Endothelial cell of umbilical vein (primary cell): Measurements from ENCODE around the gene SKI. TPM values are rescaled to one million over a fixed set of nuclear protein-coding genes. Genes with fewer than 3 reads are reported as not detected.

Source experiments
- BruUV-seq: library from RNA; stranded (reverse); fragments of 400-500 nt; replicated peaks from 2 replicates; lab custom pipeline; 2021; lab: Mats Ljungman, UMichigan
- CTCF ChIA-PET: fragments of 300-600, 350-600 bp; sonication (Branson Sonifier 250); formaldehyde crosslinking; loops from one replicate; lab custom pipeline; 2021; ENCODE audit warnings: antibody characterized with exemption, inconsistent platforms; lab: Charles Lee
- POLR2A ChIA-PET: fragments of 300-600, 350-600 bp; sonication (Branson Sonifier 250); formaldehyde crosslinking; loops from one replicate; lab custom pipeline; 2021; ENCODE audit warnings: antibody characterized with exemption, inconsistent platforms; lab: Charles Lee
- DNase-seq: peaks from one replicate; pipeline ENCODE4 v3.0.0-alpha.2; 2011; ENCODE audit warnings: low read depth, low spot score
- FAIRE-seq: peaks from 2 replicates; lab custom pipeline; 2011; peaks lifted over from hg19 to GRCh38; lab: Jason Lieb, UNC
- H2AFZ ChIP-seq: 2 replicates; pipeline ENCODE4 v1.6.0; 2012; ENCODE audit warnings: low read depth, low read length, control low read depth, inconsistent platforms
- H3K27ac ChIP-seq: 2 replicates; pipeline ENCODE4 v1.5.1; 2011; ENCODE audit warnings: low read depth, mild to moderate bottlenecking, control low read depth, low read length, moderate library complexity; ENCODE audit not compliant: insufficient read depth
- H3K27me3 ChIP-seq, 2 experiments: 2 replicates each; pipeline versions ENCODE4 v1.6.0 to v1.6.1; 2011; ENCODE audit warnings: low read length in 2 of 2, mixed read lengths in 1 of 2; ENCODE audit not compliant: control insufficient read depth in 2 of 2, insufficient read depth in 2 of 2
- H3K36me3 ChIP-seq, 2 experiments: 2 replicates in 1 of 2; 3 replicates in 1 of 2; pipeline ENCODE4 v1.5.1; 2011; ENCODE audit warnings: low read length in 2 of 2, mild to moderate bottlenecking in 1 of 2, moderate library complexity in 1 of 2; ENCODE audit not compliant: control insufficient read depth in 2 of 2, insufficient read depth in 2 of 2; ENCODE audit errors: extremely low read depth in 1 of 2
- H3K4me1 ChIP-seq: 3 replicates; pipeline ENCODE4 v1.5.1; 2011; ENCODE audit warnings: mild to moderate bottlenecking, low read length; ENCODE audit not compliant: control insufficient read depth, insufficient read depth; ENCODE audit errors: extremely low read depth
- H3K4me2 ChIP-seq: 2 replicates; pipeline ENCODE4 v1.6.1; 2011; ENCODE audit warnings: low read length, control low read depth, mixed read lengths; ENCODE audit not compliant: insufficient read depth
- H3K4me3 ChIP-seq, 3 experiments: fragments of 200-600 bp in 1 of 3; sonication (generic), shearing (Covaris generic) in 1 of 3; replicated peaks in 1 of 3; 2 replicates each; pipeline ENCODE4 v1.5.1; 2011 to 2016; ENCODE audit warnings: control low read depth in 3 of 3, low read length in 3 of 3, mild to moderate bottlenecking in 2 of 3, inconsistent platforms in 1 of 3, low read depth in 1 of 3, moderate library complexity in 1 of 3; ENCODE audit not compliant: insufficient read depth in 1 of 3
- H3K79me2 ChIP-seq: 2 replicates; pipeline ENCODE4 v1.6.0; 2012; ENCODE audit warnings: low read length, inconsistent platforms; ENCODE audit not compliant: control insufficient read depth, insufficient read depth
- H3K9ac ChIP-seq: replicated peaks from 2 replicates; pipeline ENCODE3; 2011; ENCODE audit warnings: low read length, control low read depth; ENCODE audit not compliant: insufficient read depth; ENCODE audit errors: extremely low read depth
- H3K9me1 ChIP-seq: replicated peaks from 3 replicates; pipeline ENCODE4 v1.6.0; 2011; ENCODE audit warnings: mild to moderate bottlenecking, low read length; ENCODE audit not compliant: control insufficient read depth, insufficient read depth; ENCODE audit errors: extremely low read depth
- H3K9me3 ChIP-seq: replicated peaks from 2 replicates; pipeline ENCODE4 v1.5.1; 2012; ENCODE audit warnings: low read length, inconsistent platforms; ENCODE audit not compliant: control insufficient read depth, insufficient read depth
- H4K20me1 ChIP-seq: replicated peaks from 2 replicates; pipeline ENCODE3; 2011; ENCODE audit warnings: mild to moderate bottlenecking, low read length; ENCODE audit not compliant: control insufficient read depth, insufficient read depth; ENCODE audit errors: extremely low read depth
- CTCF ChIP-seq, 2 donors: IDR thresholded peaks; 1 replicate in 1 of 2; 2 replicates in 1 of 2; pipeline ENCODE4 v1.5.1; 2011; ENCODE audit warnings: low read length in 2 of 2, mild to moderate bottlenecking in 2 of 2, moderate library complexity in 2 of 2, control low read depth in 1 of 2, inconsistent platforms in 1 of 2, low read depth in 1 of 2; ENCODE audit not compliant: insufficient read depth in 1 of 2; ENCODE audit errors: extremely low read depth in 1 of 2
- FOS ChIP-seq: IDR thresholded peaks from 2 replicates; pipeline ENCODE4 v1.6.1; 2011; ENCODE audit warnings: mild to moderate bottlenecking, low read length, moderate library complexity, borderline replicate concordance; ENCODE audit not compliant: insufficient read depth
- POLR2AphosphoS5 ChIP-seq: IDR thresholded peaks from 2 replicates; pipeline ENCODE4 v1.6.1; 2012; ENCODE audit warnings: low read depth, mild to moderate bottlenecking, control low read depth, low read length, moderate library complexity; ENCODE audit not compliant: insufficient read depth
- dilution Hi-C: fragments of 300-500 bp; cut with MboI; formaldehyde crosslinking; loops from one replicate; pipeline ENCODE4 v1.15.0; 2019; ENCODE audit warnings: low sequenced_read_pairs; ENCODE audit not compliant: extremely low pct_ligation_motif_present
- intact Hi-C: fragments of 100-400 bp; cut with micrococcal nuclease; formaldehyde crosslinking; loops from one replicate; pipeline ENCODE4 v1.10.0; 2022
- polyA plus RNA-seq, 4 experiments: library from polyadenylated mRNA; depleted of rRNA in 3 of 4; stranded (reverse) in 3 of 4; unstranded in 1 of 4; fragments of >200 nt; gene quantifications; 2 replicates each; pipeline versions ENCODE4 v1.2.1 to v1.2.3, GENCODE V29; 2011 to 2012; ENCODE audit warnings: missing spikeins in 1 of 4
- total RNA-seq: library from RNA; stranded (reverse); gene quantifications from 2 replicates; pipeline ENCODE4 v1.2.3, GENCODE V29; 2021

Gene SKI
- total and polyA plus RNA-seq, 2 donors (not counting 3 experiments of a cell fraction or from before 2014, with no cell fraction given): 11.6 to 80.3 TPM

- peaks cover 59% of the 10 kb centered on the region for H3K79me2 ChIP-seq
- POLR2A ChIA-PET: interaction anchor here (0.7 to 1.6 kb wide), 11 partner anchors 17 to 153 kb away, joined by 3 to 6 read pairs (median 4); no protein-coding TSS in a partner anchor
- no peaks in the 10 kb centered on the region for H4K20me1 ChIP-seq
- intact Hi-C loops (loop anchor here (1.0 kb wide), 1 partner anchor 152 kb away; no protein-coding TSS in a partner anchor), dilution Hi-C loops (no loop called here)
- H3K9me1 ChIP-seq: no peaks in the 10 kb centered on the region
- peak overlapping the region; percentile 80 for H3K9ac ChIP-seq
- H3K4me3 ChIP-seq: peak overlapping the region; percentile 42 to 66 (median 64)
- no peaks in the 10 kb centered on the region for H3K9me3 ChIP-seq
- FAIRE-seq: peak; percentile 37
- TF ChIP-seq FOS (no peak), POLR2AphosphoS5 (peak; percentile 18), CTCF (IDR thresholded peaks at IDR 0.05; ENCODE audit: extremely low read depth in 1 of 2, insufficient read depth in 1 of 2, low read depth in 1 of 2, low read length in 2 of 2) (peak in 1 of 2 donors; percentile 10)
- DNase-seq: peak; percentile 67
- H3K4me1 ChIP-seq: peaks cover 37% of the 10 kb centered on the region
- H3K36me3 ChIP-seq: no peaks in the 10 kb centered on the region
- no peaks in the 10 kb centered on the region for H3K27me3 ChIP-seq
- BruUV-seq: TSS peak; percentile 51
- peak overlapping the region; percentile 66 for H3K4me2 ChIP-seq
- no peak overlapping the region for H2AFZ ChIP-seq
- CTCF ChIA-PET: interaction anchor here (0.6 to 3.4 kb wide), 12 partner anchors 17 to 152 kb away, joined by 3 to 34 read pairs (median 6); partner anchors contain the start of gene FAAP20
- peak overlapping the region; percentile 57 for H3K27ac ChIP-seq
Measured at GRCh38 chr1:2229037-2229864, 1.1 kb downstream of the SKI start.
